GM10847 (cell line): Measurements from ENCODE around the gene RIC8A.

Experiments used
- POLR2A ChIP-seq: IDR thresholded peaks from 2 replicates; pipeline ENCODE4 v1.6.1; 2011; ENCODE audit not compliant: insufficient read length; ENCODE audit errors: extremely low read depth

Gene RIC8A

GRCh38 chr11:215581-216037 is 8.1 kb downstream of the RIC8A start:
- no peak for TF ChIP-seq POLR2A

GRCh38 chr11:216081-216974 is 8.8 kb downstream of the RIC8A start:
- TF ChIP-seq POLR2A = no peak

GRCh38 chr11:217704-218103 is 10.2 kb downstream of the RIC8A start:
- no peak for TF ChIP-seq POLR2A

- no peak for TF ChIP-seq POLR2A
These were observed 11.5 kb downstream of the RIC8A start for GRCh38 chr11:218815-219593.

GRCh38 chr11:221539-221938 is 14.0 kb downstream of the RIC8A start:
- TF ChIP-seq POLR2A = no peak

- TF ChIP-seq POLR2A = no peak
These were observed 14.7 kb downstream of the RIC8A start for GRCh38 chr11:221998-222789.

- TF ChIP-seq POLR2A = no peak
These were observed 15.7 kb downstream of the RIC8A start for GRCh38 chr11:223026-223789.

GRCh38 chr11:223884-224283 is 16.4 kb downstream of the RIC8A start:
- TF ChIP-seq POLR2A = no peak

GRCh38 chr11:224424-224823 is 16.9 kb downstream of the RIC8A start:
- no peak for TF ChIP-seq POLR2A

- TF ChIP-seq POLR2A = no peak
These were observed 18.4 kb downstream of the RIC8A start for GRCh38 chr11:225734-226453.

- TF ChIP-seq POLR2A = no peak
These were observed 20.4 kb downstream of the RIC8A start for GRCh38 chr11:227824-228379.

GRCh38 chr11:230431-230830 is 22.9 kb downstream of the RIC8A start:
- no peak for TF ChIP-seq POLR2A

- no peak for TF ChIP-seq POLR2A
These were observed 25.5 kb downstream of the RIC8A start for GRCh38 chr11:232783-233565.

GRCh38 chr11:235180-235579 is 27.7 kb downstream of the RIC8A start:
- no peak for TF ChIP-seq POLR2A
